WTC11 (cell line): ENCODE measurements around the gene HHIPL1. TPM values are rescaled to one million over a fixed set of nuclear protein-coding genes. Genes with fewer than 3 reads are reported as not detected.

Experiments
- ATAC-seq: fragments of 200-7000 bp; cut with Tn5 transposase; 2 replicates; pipeline ENCODE4 v1.10.0; 2021; ENCODE audit warnings: mild to moderate bottlenecking, moderate library complexity
- CTCF ChIA-PET: fragments of 300-600 bp; sonication (Branson Sonifier 250); formaldehyde crosslinking; loops from one replicate; lab custom pipeline; 2021; ENCODE audit warnings: antibody characterized with exemption; lab: Charles Lee
- POLR2A ChIA-PET: fragments of 350-600 bp; sonication (Branson Sonifier 250); formaldehyde crosslinking; loops from one replicate; lab custom pipeline; 2021; ENCODE audit warnings: antibody characterized with exemption; lab: Charles Lee
- DNase-seq: peaks from one replicate; pipeline ENCODE4 v3.0.0; 2021; ENCODE audit warnings: low spot score
- H3K27ac Mint-ChIP-seq: 2 replicates; pipeline ENCODE4 v1.8.0; 2021; ENCODE audit warnings: mixed read lengths
- H3K27me3 Mint-ChIP-seq: 2 replicates; pipeline ENCODE4 v1.8.0; 2021; ENCODE audit warnings: low read depth, mild to moderate bottlenecking, moderate library complexity, mixed read lengths
- H3K36me3 Mint-ChIP-seq: 2 replicates; pipeline ENCODE4 v1.8.0; 2021; ENCODE audit warnings: mixed read lengths
- H3K4me1 Mint-ChIP-seq: 2 replicates; pipeline ENCODE4 v1.8.0; 2022; ENCODE audit warnings: mixed read lengths
- H3K4me3 Mint-ChIP-seq: 2 replicates; pipeline ENCODE4 v1.8.0; 2021; ENCODE audit warnings: mild to moderate bottlenecking, moderate library complexity, mixed read lengths
- H3K9me3 Mint-ChIP-seq: 2 replicates; pipeline ENCODE4 v1.8.0; 2021; ENCODE audit warnings: mixed read lengths
- AR ChIP-seq: fragments of 250-450 bp; sonication (Bioruptor Pico); IDR thresholded peaks from 2 replicates; pipeline ENCODE4 v1.9.0; 2021; ENCODE audit warnings: mild to moderate bottlenecking
- CTCF ChIP-seq: fragments of 200-600 bp; IDR thresholded peaks from 2 replicates; pipeline ENCODE4 v1.8.0; 2022; ENCODE audit warnings: antibody characterized with exemption
- ESRRA ChIP-seq: sonication (generic); formaldehyde crosslinking; IDR thresholded peaks from 2 replicates; pipeline ENCODE4 v1.8.1; 2022; ENCODE audit warnings: mild to moderate bottlenecking, missing genetic modification reagents, borderline replicate concordance
- FOXP1 ChIP-seq: sonication (generic); formaldehyde crosslinking; IDR thresholded peaks from 2 replicates; pipeline ENCODE4 v1.8.0; 2022; ENCODE audit warnings: missing genetic modification reagents, mild to moderate bottlenecking, moderate library complexity, borderline replicate concordance
- HMGXB4 ChIP-seq: sonication (generic); formaldehyde crosslinking; IDR thresholded peaks from 2 replicates; pipeline ENCODE4 v1.8.1; 2023; ENCODE audit warnings: mild to moderate bottlenecking, moderate library complexity, missing genetic modification reagents
- JAZF1 ChIP-seq: fragments of 250-450 bp; sonication (Bioruptor Pico); IDR thresholded peaks from 2 replicates; pipeline ENCODE4 v1.9.0; 2021; ENCODE audit warnings: moderate library complexity, mild to moderate bottlenecking, inconsistent platforms
- NR1H2 ChIP-seq: sonication (generic); formaldehyde crosslinking; IDR thresholded peaks from 2 replicates; pipeline ENCODE4 v1.9.0; 2021; ENCODE audit warnings: mild to moderate bottlenecking, moderate library complexity, missing genetic modification reagents
- PREB ChIP-seq: sonication (generic); formaldehyde crosslinking; IDR thresholded peaks from 2 replicates; pipeline ENCODE4 v1.8.1; 2022; ENCODE audit warnings: mild to moderate bottlenecking, missing genetic modification reagents, moderate library complexity, borderline replicate concordance
- SP1 ChIP-seq: sonication (generic); formaldehyde crosslinking; conservative IDR thresholded peaks from 2 replicates; pipeline ENCODE4 v1.8.1; 2022; ENCODE audit warnings: missing genetic modification reagents
- ZNF263 ChIP-seq: sonication (generic); formaldehyde crosslinking; IDR thresholded peaks from 2 replicates; pipeline ENCODE4 v1.8.1; 2022; ENCODE audit warnings: low read depth, mild to moderate bottlenecking, moderate library complexity, missing genetic modification reagents
- ZNF317 ChIP-seq: sonication (generic); formaldehyde crosslinking; IDR thresholded peaks from 2 replicates; pipeline ENCODE4 v1.8.1; 2023; ENCODE audit warnings: low read depth, mild to moderate bottlenecking, moderate library complexity, missing genetic modification reagents, borderline replicate concordance
- ZNF512 ChIP-seq: sonication (generic); formaldehyde crosslinking; IDR thresholded peaks from 2 replicates; pipeline ENCODE4 v1.8.1; 2022; ENCODE audit warnings: missing genetic modification reagents, borderline replicate concordance
- total RNA-seq: library from RNA; stranded (reverse); gene quantifications from 3 replicates; pipeline ENCODE4 v1.2.3, GENCODE V29; 2021
- TF ChIP-seq, protein P1 (sequence below): sonication (generic); formaldehyde crosslinking; IDR thresholded peaks from 2 replicates; pipeline ENCODE4 v1.8.0; 2022; ENCODE audit warnings: mild to moderate bottlenecking, missing genetic modification reagents

HHIPL1 gene
- total RNA-seq, 1 experiment from 2014 or later: 1.5 TPM

DNA sequence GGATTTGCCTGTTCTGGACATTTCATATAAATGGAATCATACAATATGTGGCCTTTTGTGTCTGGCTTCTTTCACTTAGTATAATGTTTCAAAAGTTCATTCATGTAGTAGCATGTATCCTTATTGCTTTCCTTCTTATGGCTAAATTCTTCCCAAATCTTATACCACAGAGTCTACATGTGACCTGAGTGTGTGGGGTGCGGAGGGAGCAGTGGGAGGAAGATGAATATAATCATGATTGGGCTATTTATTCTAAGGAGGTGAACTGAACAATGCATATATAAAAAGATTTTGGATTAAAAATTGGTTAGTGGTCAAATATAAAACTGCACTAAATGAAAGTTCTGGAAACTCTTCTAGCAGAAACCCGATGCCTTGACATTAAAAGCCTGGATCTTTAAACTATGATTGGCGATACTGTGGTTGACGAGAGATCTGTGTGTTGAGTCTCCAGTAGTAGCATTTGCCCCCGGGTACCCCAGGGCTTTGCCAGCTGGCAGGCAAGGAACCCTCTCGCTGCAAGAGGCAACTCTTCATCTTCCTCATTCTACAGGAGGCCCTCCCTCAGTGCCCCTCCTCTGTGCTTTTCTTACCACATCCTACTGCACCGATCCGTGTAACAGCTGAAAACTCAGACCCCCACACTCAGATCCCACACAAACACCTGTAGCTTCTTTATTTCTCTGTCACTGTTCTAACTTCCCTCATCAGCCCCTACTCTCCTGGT, 41.8 kb downstream of the HHIPL1 start:
- Mint-ChIP-seq H3K36me3 (no peaks in the 10 kb centered on the region), H3K27me3 (peaks cover 7% of the 10 kb centered on the region), H3K4me3 (no peak overlapping the region), H3K4me1 (peaks cover 28% of the 10 kb centered on the region), H3K27ac (no peak overlapping the region), H3K9me3 (no peaks in the 10 kb centered on the region)
- ATAC-seq (no peak), DNase-seq (no peak)
- ChIA-PET CTCF (interaction anchor here (0.5 to 2.2 kb wide), 19 partner anchors 11 to 561 kb away, joined by 3 to 17 read pairs (median 5); partner anchors contain the start of genes CCNK and SETD3), POLR2A (no interaction called here)
- TF ChIP-seq AR (no peak), SP1 (CRISPR knock-in tag) (no peak), ZNF263 (CRISPR knock-in tag) (no peak), ZNF512 (no peak), ZNF317 (CRISPR knock-in tag) (no peak), ESRRA (CRISPR knock-in tag) (no peak), CTCF (no peak), PREB (CRISPR knock-in tag) (no peak), FOXP1 (CRISPR knock-in tag) (no peak), HMGXB4 (no peak), NR1H2 (no peak)

GRCh38 chr14:99687284-99688209, 42.6 kb downstream of the HHIPL1 start:
- peak; percentile 70 for DNase-seq
- H3K27ac Mint-ChIP-seq: no peak overlapping the region
- TF ChIP-seq, protein P1, sequence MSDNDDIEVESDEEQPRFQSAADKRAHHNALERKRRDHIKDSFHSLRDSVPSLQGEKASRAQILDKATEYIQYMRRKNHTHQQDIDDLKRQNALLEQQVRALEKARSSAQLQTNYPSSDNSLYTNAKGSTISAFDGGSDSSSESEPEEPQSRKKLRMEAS (CRISPR knock-in tag): peak; percentile 35; the same call in 1 of the 2 replicates
- TF ChIP-seq JAZF1 (CRISPR knock-in tag) (no peak), CTCF (peak; percentile 95)
- ChIA-PET CTCF (interaction anchor here (0.5 to 2.2 kb wide), 31 partner anchors 8 to 560 kb away, joined by 3 to 17 read pairs (median 3); partner anchors contain the start of genes CCNK and SETD3), POLR2A (no interaction called here)
- H3K36me3 Mint-ChIP-seq: no peaks in the 10 kb centered on the region
- H3K4me3 Mint-ChIP-seq: no peak overlapping the region
- peaks cover 7% of the 10 kb centered on the region for H3K27me3 Mint-ChIP-seq
- ATAC-seq: peak; percentile 5
- H3K9me3 Mint-ChIP-seq: no peaks in the 10 kb centered on the region
- H3K4me1 Mint-ChIP-seq: peaks cover 27% of the 10 kb centered on the region
